Stomach (tissue), 9 donors: Measurements from ENCODE around the gene SIX3. TPM values are rescaled to one million over a fixed set of nuclear protein-coding genes. Genes with fewer than 3 reads are reported as not detected.
A peak's percentile ranks its signal among the peaks of the same experiment; 100 is the strongest.

ENCODE experiments used
- DNase-seq, 2 donors: peaks; one replicate each; pipeline versions ENCODE4 v3.0.0 to v3.0.0-alpha.2; 2013 to 2019
- H3K27ac ChIP-seq, 5 donors: fragments of 200-600 bp in 4 of 5; sonication (generic) in 4 of 5; one replicate each; pipeline ENCODE4 v1.5.1; 2013 to 2019; ENCODE audit warnings: mild to moderate bottlenecking in 1 of 5, moderate library complexity in 1 of 5
- H3K27me3 ChIP-seq, 3 donors: fragments of 200-600 bp; sonication (generic); one replicate each; pipeline ENCODE4 v1.5.1; 2017 to 2019; ENCODE audit warnings: mixed run types in 1 of 3
- H3K36me3 ChIP-seq, 4 donors: fragments of 200-600 bp; sonication (generic); 1 replicate in 3 of 4; 2 replicates in 1 of 4; pipeline ENCODE4 v1.5.1; 2016 to 2019
- H3K4me1 ChIP-seq, 4 donors: fragments of 200-600 bp; sonication (generic); one replicate each; pipeline ENCODE4 v1.5.1; 2016 to 2019
- H3K4me3 ChIP-seq, 4 donors: fragments of 200-600 bp; sonication (generic) in 3 of 4; one replicate each; pipeline ENCODE4 v1.5.1; 2016 to 2019; ENCODE audit warnings: mild to moderate bottlenecking in 1 of 4
- H3K9me3 ChIP-seq, 4 donors: fragments of 200-600 bp; sonication (generic); one replicate each; pipeline ENCODE4 v1.5.1; 2016 to 2019
- EP300 ChIP-seq: sonication (generic); formaldehyde crosslinking; IDR thresholded peaks from one replicate; pipeline ENCODE4 v1.6.1; 2017; ENCODE audit warnings: antibody characterized with exemption
- POLR2A ChIP-seq, 4 donors: fragments of 450-650 bp; IDR thresholded peaks; one replicate each; pipeline ENCODE4 v1.6.1; 2016; ENCODE audit warnings: antibody characterized with exemption in 4 of 4, control low read depth in 2 of 4, mild to moderate bottlenecking in 1 of 4, moderate library complexity in 1 of 4
- POLR2AphosphoS5 ChIP-seq, 3 donors: sonication (generic); formaldehyde crosslinking; IDR thresholded peaks; one replicate each; pipeline ENCODE4 v1.6.1; 2016; ENCODE audit warnings: antibody characterized with exemption in 3 of 3
- WGBS, 5 donors: extraction: QIAGEN DNeasy Blood & Tissue Kit in 3 of 5; methylation state at CpG; one replicate each; pipeline versions ENCODE4 v1.1.5 to v1.1.7; 2013 to 2018; 5-methylcytosine and 5-hydroxymethylcytosine counted together
- intact Hi-C: fragments of 100-400 bp; cut with DNase I; formaldehyde crosslinking; loops from one replicate; pipeline ENCODE4 v1.15.1; 2023; ENCODE audit warnings: low total_unique reads
- polyA plus RNA-seq, 3 donors: library from polyadenylated mRNA; stranded (reverse); fragments of 200-250 nt; gene quantifications; one replicate each; pipeline ENCODE4 v1.2.3, GENCODE V29; 2013
- total RNA-seq, 5 donors: library from RNA; depleted of rRNA; stranded (reverse); fragments of >200 nt; gene quantifications; one replicate each; pipeline versions ENCODE4 v1.1.0 to v1.2.3, GENCODE V29; 2014 to 2016
- TF ChIP-seq, protein P1 (sequence below), 7 experiments: fragments of 450-650 bp in 4 of 7; fragments of 200-600 bp in 3 of 7; sonication (generic) in 3 of 7; IDR thresholded peaks; one replicate each; pipeline ENCODE4 v1.5.1; 2016 to 2019; ENCODE audit warnings: antibody characterized with exemption in 7 of 7, control low read depth in 2 of 7, mild to moderate bottlenecking in 1 of 7
- donor health status: healthy with polysubstance abuse.
- donor health status: Bipolar disorder and iron deficiency.
- donor health status: healthy.

SIX3 gene
- total and polyA plus RNA-seq, 8 donors = not detected

DNA sequence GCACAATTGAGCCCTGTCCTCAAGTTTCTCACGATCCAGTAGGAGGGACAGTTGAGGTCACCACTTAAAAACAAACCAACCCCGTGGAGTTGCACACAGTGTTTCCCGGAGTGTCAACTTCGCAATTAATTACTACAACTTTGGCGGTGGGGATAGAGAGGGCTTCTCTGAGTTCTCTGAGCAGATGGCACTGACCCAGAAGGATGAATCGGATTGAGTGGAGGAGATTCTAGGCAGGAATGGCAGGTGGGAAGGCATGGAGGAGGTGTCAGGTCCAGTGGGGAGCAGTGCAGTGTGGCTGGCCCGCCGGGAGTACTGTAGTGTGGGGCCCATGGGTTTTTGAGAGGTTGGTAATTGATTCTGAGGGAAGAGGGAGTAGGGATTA lies 12.0 kb downstream of the SIX3 start:
- H3K27me3 ChIP-seq = peaks cover 25 to 98% (median 77%) of the 10 kb centered on the region in 3 donors
- no peak overlapping the region for H3K4me3 ChIP-seq
- intact Hi-C loops = loop anchor here (5.0 to 10.0 kb wide), 2 partner anchors 471 to 559 kb away; no protein-coding TSS in a partner anchor
- peaks cover 39 to 59% (median 58%) of the 10 kb centered on the region in 4 donors for H3K4me1 ChIP-seq
- H3K9me3 ChIP-seq = no peaks in the 10 kb centered on the region
- 24 to 32% (median 25%) methylated on average over 8 of the region's 8 CpGs for WGBS, 5 donors
- H3K36me3 ChIP-seq = no peaks in the 10 kb centered on the region
- TF ChIP-seq, protein P1, sequence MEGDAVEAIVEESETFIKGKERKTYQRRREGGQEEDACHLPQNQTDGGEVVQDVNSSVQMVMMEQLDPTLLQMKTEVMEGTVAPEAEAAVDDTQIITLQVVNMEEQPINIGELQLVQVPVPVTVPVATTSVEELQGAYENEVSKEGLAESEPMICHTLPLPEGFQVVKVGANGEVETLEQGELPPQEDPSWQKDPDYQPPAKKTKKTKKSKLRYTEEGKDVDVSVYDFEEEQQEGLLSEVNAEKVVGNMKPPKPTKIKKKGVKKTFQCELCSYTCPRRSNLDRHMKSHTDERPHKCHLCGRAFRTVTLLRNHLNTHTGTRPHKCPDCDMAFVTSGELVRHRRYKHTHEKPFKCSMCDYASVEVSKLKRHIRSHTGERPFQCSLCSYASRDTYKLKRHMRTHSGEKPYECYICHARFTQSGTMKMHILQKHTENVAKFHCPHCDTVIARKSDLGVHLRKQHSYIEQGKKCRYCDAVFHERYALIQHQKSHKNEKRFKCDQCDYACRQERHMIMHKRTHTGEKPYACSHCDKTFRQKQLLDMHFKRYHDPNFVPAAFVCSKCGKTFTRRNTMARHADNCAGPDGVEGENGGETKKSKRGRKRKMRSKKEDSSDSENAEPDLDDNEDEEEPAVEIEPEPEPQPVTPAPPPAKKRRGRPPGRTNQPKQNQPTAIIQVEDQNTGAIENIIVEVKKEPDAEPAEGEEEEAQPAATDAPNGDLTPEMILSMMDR (IDR thresholded peaks at IDR 0.05) = no peak
- TF ChIP-seq EP300 = no peak
- no peak for TF ChIP-seq POLR2AphosphoS5 (IDR thresholded peaks at IDR 0.05)
- no peak for TF ChIP-seq POLR2A (IDR thresholded peaks at IDR 0.05)
- no peak for DNase-seq
- H3K27ac ChIP-seq = no peak overlapping the region

DNA sequence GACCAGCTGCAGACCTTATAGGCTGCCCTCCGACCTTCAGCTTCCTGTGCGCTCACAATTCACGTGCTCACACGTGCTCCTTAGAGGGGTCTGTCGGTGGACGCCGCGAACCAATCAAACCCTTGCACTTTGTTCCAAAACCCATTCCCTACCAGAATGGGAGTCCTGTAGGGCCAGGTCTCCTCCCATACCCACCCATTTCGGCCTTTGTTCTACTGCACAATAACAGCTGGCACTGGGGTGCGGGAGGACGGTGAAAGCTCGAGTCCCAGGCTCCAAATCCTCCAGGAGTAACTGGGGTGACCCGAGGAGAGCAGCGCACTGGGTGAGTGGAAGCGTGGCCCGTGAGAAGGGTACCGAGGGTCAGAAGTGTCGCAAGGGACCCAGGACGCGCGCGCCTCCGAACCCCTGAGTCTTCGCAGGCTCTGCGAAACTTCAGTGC lies 13.0 kb downstream of the SIX3 start:
- Histone ChIP-seq H3K36me3 (no peaks in the 10 kb centered on the region), H3K27ac (no peak overlapping the region), H3K9me3 (no peaks in the 10 kb centered on the region), H3K4me1 (peaks cover 36 to 54% (median 52%) of the 10 kb centered on the region in 4 donors), H3K27me3 (peaks cover 21 to 95% (median 68%) of the 10 kb centered on the region in 3 donors), H3K4me3 (peak overlapping the region in 3 of 4 donors; percentile 21 to 39 (median 35))
- 10 to 26% (median 11%) methylated on average over 11 to 25 of the region's 25 CpGs for WGBS, 5 donors
- DNase-seq = no peak
- intact Hi-C loops = loop anchor here (5.0 to 10.0 kb wide), 2 partner anchors 472 to 560 kb away; no protein-coding TSS in a partner anchor
- TF ChIP-seq POLR2AphosphoS5 (IDR thresholded peaks at IDR 0.05) (no peak), EP300 (no peak), POLR2A (IDR thresholded peaks at IDR 0.05) (no peak)
- TF ChIP-seq, protein P1 (IDR thresholded peaks at IDR 0.05) = no peak

DNA sequence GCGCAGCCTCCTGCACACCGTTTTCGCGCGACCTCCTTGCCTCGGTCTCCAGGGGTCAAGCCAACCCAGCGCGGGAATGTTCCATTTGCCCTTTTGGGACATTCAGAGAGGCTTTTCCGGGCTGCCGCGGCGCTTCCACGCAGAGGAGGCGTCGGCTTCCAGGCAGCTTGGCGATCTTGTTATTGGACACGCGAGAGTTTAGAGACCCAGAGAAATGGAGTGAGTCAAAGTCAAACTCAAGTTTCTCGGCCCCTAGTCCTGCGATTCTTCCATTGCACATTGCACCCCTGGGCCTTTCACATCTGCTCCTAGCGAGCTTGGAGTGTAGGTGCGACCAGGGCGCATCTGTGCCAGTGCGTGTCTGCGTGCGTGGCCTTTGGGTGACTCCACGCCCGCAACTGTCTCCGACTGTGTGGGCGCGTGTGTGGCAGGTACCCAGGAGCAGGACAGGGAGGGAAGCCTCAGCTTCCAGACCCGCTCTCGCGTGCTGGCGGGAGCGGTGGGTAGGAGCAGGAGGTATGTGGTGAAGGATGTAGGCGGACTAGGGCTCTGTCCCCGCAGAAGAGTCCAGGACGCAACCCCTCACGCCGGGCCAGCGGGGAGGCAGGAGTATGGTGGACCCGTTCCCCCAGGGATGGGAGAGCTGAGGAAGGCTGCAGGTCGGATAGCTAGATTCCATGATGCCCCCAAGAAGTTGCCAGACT lies 13.5 kb downstream of the SIX3 start:
- intact Hi-C loops = loop anchor here (5.0 to 10.0 kb wide), 3 partner anchors 473 to 908 kb away; no protein-coding TSS in a partner anchor
- Histone ChIP-seq H3K9me3 (no peaks in the 10 kb centered on the region), H3K27me3 (peaks cover 18 to 89% (median 62%) of the 10 kb centered on the region in 3 donors), H3K27ac (no peak overlapping the region), H3K36me3 (no peaks in the 10 kb centered on the region), H3K4me1 (peaks cover 32 to 48% (median 47%) of the 10 kb centered on the region in 4 donors), H3K4me3 (peak overlapping the region; percentile 20 to 39 (median 28))
- DNase-seq = no peak
- 3 to 5% (median 4%) methylated on average over 31 to 44 of the region's 44 CpGs for WGBS, 5 donors
- TF ChIP-seq, protein P1 (IDR thresholded peaks at IDR 0.05) = no peak
- TF ChIP-seq EP300 (no peak), POLR2A (IDR thresholded peaks at IDR 0.05) (no peak), POLR2AphosphoS5 (IDR thresholded peaks at IDR 0.05) (no peak)

GRCh38 chr2:44955593-44956392 lies 14.3 kb downstream of the SIX3 start:
- intact Hi-C loops = loop anchor here (5.0 to 10.0 kb wide), 2 partner anchors 561 to 908 kb away; no protein-coding TSS in a partner anchor
- TF ChIP-seq, protein P1 (IDR thresholded peaks at IDR 0.05) = peak in 5 of 7 experiments; percentile 52 to 89 (median 79)
- TF ChIP-seq EP300 = no peak

More at GRCh38 chr2:44955593-44956392, 14.3 kb downstream of the SIX3 start:
- Histone ChIP-seq H3K4me3 (peak overlapping the region; percentile 20 to 39 (median 28)), H3K27me3 (peaks cover 18 to 87% (median 56%) of the 10 kb centered on the region in 3 donors), H3K9me3 (no peaks in the 10 kb centered on the region), H3K36me3 (no peaks in the 10 kb centered on the region), H3K4me1 (peaks cover 32 to 48% (median 47%) of the 10 kb centered on the region in 4 donors), H3K27ac (no peak overlapping the region)
- DNase-seq = peak; percentile 73 to 89
- WGBS, 5 donors = 8 to 16% (median 10%) methylated on average over 20 to 38 of the region's 38 CpGs
